Inflammatory macrophage (primary cell): ENCODE measurements around the gene CCDC8.
"Not testable (repeated sequence)": the region's sequence is repeated elsewhere in the genome, so short reads cannot be mapped to it uniquely, and the experiment has no call there.

Experiments used
- DNase-seq, 2 donors: peaks; one replicate each; pipeline ENCODE4 v3.0.0-alpha.2; 2020 to 2022

The CCDC8 gene

GRCh38 chr19:46378268-46378667, 35.1 kb downstream of the CCDC8 start:
- DNase-seq, result no peak

DNA sequence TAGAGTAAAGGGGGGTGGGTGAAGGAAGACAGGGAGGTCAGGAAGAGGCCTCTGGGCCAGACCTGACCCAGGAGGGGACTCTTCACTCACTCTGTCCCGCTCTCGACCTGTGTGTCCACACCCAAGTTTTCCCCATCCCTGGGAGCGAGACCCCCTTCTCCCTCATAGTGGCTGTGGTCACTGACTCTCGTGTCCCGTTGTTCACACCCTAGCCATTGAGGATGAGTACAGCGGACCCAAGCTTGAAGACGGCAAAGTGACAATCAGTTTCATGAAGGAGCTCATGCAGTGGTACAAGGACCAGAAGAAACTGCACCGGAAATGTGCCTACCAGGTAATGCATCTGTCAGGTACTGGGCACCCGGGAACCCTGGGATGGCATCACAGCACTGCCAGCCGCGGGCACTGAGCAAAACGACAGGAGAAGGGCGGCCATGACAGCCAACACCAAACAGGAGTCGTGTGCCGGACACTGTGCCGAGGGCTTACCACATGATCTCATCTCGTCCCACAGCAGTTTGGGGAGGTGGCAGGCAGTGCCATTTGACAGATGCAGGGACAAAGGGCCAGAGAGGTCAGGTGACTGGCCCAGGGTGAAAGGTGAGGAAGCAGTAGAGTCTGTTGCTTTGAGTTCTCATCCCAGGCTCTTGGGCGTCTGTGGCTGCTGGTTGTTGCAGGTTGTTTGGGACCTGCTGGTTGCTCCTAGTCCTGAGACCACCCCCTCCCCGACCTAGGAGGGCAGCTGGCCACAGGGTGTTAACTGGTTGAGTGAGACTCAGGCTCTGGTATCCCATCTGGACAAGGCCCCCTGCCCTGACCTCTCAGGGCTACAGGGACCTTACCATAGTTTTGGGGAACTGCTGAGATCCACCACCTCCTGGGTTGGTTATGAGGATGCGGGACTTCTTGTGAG, 36.9 kb downstream of the CCDC8 start:
- DNase-seq, result no peak

DNA sequence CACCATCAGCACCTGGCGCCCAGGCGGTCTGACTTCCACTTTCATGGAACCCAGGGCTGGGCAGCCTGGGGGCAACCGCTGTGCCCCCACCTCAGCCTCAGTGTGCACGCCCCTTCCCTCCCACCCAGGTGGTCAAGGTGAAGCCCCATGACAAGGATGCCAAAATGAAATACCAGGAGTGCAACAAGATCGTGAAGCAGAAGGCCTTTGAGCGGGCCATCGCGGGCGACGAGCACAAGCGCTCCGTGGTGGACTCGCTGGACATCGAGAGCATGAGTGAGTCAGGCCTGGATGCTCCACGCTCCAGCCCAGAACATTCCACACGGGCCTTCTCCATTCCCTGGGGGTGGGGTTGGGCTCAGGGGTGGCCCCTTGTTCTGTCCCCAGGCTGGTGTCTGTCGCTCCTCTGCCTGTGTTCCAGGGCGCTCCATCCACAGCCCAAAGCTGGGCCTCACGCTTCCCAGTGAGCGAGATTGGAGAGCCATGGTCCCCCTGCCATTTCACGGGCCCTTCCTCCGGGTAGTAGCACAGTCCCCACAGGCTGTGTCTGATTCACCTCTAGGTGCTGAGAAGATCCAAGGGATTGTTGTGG, 37.8 kb downstream of the CCDC8 start:
- not testable (repeated sequence) for DNase-seq

DNA sequence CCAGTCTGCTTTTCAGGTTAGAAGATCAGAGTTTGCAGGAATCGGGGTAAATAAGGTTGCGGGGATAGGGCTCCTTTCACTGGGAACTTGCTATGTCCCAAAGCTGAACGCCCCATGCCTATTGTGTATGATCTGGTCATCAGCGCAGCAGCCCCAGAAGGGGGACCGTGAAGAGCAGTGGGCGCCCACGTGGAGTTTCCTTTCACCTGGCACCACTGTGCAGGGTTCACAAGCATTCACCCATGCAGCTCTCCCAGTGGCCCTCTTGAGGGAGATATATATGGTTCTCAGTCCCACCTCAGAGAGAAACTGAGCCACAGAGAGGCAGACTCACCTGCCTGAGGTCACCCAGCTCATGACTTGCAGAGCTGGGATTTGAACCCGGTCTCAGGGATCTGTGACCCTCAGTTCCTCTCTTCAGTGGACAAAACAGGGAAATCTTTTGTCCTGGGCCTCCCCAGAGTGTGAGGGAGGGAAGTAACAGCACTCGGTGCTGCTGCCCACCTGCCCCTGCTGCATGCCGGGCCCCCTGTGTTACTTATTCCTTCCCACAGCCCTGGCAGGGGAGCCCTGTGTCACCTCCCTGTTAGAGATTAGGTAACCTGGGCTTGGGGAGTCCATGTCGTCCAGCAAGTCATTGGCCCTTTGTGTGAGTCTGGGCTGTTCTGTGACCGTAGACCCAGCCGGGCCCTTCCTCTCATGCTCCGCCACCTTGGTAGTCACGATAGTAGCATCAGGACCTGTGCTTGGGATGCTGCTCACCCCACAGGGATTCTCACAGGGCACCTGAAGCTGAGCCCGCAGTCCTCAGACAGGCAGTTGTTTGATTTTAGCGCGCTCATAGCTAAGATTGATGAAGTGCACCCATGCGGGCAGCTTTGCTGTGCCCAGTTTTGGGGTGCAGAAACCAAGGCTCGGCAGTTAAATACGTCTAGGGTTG, 38.6 kb downstream of the CCDC8 start:
- DNase-seq, result no peak

DNA sequence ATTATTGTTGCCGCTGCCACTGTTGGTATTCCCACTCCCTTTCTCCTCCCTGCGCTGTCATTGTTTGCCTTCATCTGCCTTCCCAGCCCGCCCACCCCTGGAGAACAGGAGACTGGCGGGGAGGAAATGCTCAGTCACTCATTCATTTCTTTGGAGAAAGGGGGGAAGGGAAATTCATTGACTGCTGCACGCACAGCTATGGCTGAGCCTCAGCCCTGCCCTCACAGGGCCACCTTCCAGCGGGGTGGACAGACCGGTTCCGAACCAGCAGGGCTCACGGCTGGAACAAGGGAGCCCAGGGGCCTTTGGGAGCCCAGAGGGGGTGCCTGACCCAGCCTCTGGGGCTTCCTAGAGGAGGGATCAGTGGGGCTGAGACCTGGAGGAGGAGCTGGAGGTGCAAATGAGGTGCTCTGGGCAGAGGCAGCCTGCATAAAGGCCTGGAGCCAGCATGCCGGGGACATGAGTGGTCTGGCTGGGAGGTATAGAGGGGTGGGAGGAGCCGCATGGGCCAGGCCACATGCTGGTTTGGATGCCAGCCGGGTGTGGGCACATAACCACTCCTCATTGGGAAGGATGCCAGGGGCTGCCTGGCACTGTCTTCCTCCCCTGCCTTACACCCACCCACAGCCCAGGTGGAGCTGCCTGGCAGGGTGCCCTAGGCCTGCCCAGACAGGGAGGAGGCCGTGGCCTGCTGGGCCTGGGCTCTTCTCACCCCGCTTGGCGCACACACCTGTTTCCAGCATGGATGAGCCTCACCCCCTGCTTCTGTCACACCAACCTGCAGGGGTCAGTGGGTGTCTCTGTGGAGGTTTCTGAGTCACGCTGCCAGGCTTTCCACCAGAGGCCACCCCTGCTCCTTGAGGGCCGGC, 39.6 kb downstream of the CCDC8 start:
- DNase-seq, result no peak

- no peak for DNase-seq
Observed at GRCh38 chr19:46372901-46373490, 40.4 kb downstream of the CCDC8 start.

GRCh38 chr19:46371371-46371901, 41.9 kb downstream of the CCDC8 start:
- no peak for DNase-seq

GRCh38 chr19:46369817-46370216, 43.5 kb downstream of the CCDC8 start:
- DNase-seq, result no peak

GRCh38 chr19:46368116-46368515, 45.2 kb downstream of the CCDC8 start:
- no peak for DNase-seq

- no peak for DNase-seq
Observed at GRCh38 chr19:46367426-46367825, 45.9 kb downstream of the CCDC8 start.

DNA sequence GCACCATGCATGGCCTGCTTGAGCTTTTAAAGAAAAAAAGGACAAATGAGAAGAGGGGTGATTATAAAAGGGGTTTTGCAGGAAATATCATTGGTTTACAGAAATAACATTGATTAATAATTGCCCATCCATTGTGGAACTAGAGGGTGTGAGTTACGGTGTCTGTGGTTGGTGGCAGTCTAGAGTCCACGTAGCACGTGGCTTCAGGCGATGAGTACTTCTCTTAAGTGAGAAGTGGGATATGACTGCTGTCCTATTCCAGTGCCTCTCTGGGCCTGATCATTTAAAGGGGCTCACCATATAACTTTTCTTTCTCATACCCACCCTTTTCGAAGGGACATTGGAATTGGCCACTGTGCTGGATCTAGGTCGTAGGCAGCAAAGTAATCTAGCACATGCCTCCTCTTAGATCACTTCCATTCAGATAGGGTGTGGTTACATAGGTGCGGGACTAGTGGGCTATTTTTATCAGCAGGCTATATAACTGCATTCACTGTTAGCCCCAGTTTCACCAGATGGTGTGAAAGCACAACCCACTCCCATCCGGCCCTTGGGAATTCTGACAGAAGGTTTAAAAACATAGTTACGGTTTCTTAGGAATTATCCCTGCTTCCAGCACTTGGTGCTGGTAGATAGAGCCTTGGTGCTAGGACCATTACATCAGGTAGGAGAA, 46.6 kb downstream of the CCDC8 start:
- no peak for DNase-seq

DNA sequence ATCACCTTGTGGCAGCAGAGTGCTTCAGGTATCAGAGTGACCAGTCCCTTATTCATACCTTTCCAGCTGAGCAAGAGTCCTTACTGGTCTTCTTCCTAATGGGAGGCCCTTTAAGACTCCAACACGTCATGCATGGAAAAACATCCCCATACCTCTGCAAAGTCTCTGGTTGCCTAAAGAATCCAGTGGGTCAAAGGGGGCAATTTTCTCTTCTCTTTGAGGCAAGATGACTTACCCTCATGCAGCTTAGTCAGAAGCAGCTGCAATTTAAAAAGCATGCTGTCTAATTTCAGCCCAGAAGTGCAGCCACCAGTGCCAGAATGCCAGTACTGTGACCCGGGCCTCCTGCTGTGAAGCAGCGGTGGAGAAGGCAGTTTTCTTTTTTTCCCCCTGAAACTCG, 47.8 kb downstream of the CCDC8 start:
- no peak for DNase-seq

- DNase-seq, result no peak
Observed at GRCh38 chr19:46364359-46364758, 49.0 kb downstream of the CCDC8 start.

GRCh38 chr19:46361915-46362314, 51.4 kb downstream of the CCDC8 start:
- no peak for DNase-seq
